Nephron progenitor cell (in vitro differentiated cells): ENCODE data around the gene COX6A2.

ENCODE experiments used
- DNase-seq: peaks from one replicate; pipeline ENCODE4 v3.0.0; 2021
- H3K27ac Mint-ChIP-seq: 2 replicates; pipeline ENCODE4 v1.8.0; 2021; ENCODE audit warnings: mild to moderate bottlenecking, moderate library complexity, mixed read lengths
- H3K27me3 Mint-ChIP-seq: 2 replicates; pipeline ENCODE4 v1.8.0; 2021; ENCODE audit warnings: mild to moderate bottlenecking, low read depth, mixed read lengths; ENCODE audit not compliant: poor library complexity
- H3K36me3 Mint-ChIP-seq: 2 replicates; pipeline ENCODE4 v1.8.0; 2021; ENCODE audit warnings: low read depth, mixed read lengths
- H3K4me1 Mint-ChIP-seq: 2 replicates; pipeline ENCODE4 v1.8.0; 2021; ENCODE audit warnings: mixed read lengths
- H3K4me3 Mint-ChIP-seq: 2 replicates; pipeline ENCODE4 v1.8.0; 2021; ENCODE audit warnings: mild to moderate bottlenecking, moderate library complexity, mixed read lengths
- H3K9me3 Mint-ChIP-seq: 2 replicates; pipeline ENCODE4 v1.8.0; 2021; ENCODE audit warnings: mild to moderate bottlenecking, moderate library complexity, mixed read lengths
- TF ChIP-seq, protein P1 (sequence below): fragments of 200-600 bp; sonication (generic); IDR thresholded peaks from 2 replicates; pipeline ENCODE4 v1.5.0; 2021; ENCODE audit warnings: antibody characterized with exemption

COX6A2 gene

GRCh38 chr16:31429796-31430195, 1.6 kb upstream of the COX6A2 start:
- no peak overlapping the region for H3K4me3 Mint-ChIP-seq
- no peak overlapping the region for H3K27ac Mint-ChIP-seq
- H3K9me3 Mint-ChIP-seq: no peaks in the 10 kb centered on the region
- DNase-seq: no peak
- TF ChIP-seq, protein P1, sequence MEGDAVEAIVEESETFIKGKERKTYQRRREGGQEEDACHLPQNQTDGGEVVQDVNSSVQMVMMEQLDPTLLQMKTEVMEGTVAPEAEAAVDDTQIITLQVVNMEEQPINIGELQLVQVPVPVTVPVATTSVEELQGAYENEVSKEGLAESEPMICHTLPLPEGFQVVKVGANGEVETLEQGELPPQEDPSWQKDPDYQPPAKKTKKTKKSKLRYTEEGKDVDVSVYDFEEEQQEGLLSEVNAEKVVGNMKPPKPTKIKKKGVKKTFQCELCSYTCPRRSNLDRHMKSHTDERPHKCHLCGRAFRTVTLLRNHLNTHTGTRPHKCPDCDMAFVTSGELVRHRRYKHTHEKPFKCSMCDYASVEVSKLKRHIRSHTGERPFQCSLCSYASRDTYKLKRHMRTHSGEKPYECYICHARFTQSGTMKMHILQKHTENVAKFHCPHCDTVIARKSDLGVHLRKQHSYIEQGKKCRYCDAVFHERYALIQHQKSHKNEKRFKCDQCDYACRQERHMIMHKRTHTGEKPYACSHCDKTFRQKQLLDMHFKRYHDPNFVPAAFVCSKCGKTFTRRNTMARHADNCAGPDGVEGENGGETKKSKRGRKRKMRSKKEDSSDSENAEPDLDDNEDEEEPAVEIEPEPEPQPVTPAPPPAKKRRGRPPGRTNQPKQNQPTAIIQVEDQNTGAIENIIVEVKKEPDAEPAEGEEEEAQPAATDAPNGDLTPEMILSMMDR: no peak
- no peaks in the 10 kb centered on the region for H3K36me3 Mint-ChIP-seq
- H3K4me1 Mint-ChIP-seq: peaks cover 11% of the 10 kb centered on the region
- peaks cover 34% of the 10 kb centered on the region for H3K27me3 Mint-ChIP-seq

DNA sequence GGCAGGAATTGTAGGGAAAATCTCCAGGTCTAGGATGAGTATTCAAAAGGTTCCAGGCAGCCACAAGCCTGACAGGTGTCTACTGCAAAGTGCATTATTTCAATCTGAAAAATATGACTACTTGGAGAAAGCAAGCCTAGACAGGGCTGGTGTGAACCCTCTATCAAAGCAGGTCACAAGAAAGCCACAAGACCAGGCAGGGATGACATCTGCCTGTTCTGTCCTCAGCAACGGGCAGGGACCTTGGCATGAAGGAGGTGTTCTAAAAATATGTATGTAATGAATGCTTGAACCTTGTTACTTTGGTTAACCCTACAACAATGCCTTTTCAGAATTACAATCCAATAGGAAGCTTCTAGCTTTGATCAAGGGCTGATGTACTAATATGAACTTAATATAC, 1.2 kb upstream of the COX6A2 start:
- no peak overlapping the region for H3K27ac Mint-ChIP-seq

GRCh38 chr16:31428638-31429247, 583 bp upstream of the COX6A2 start:
- no peaks in the 10 kb centered on the region for H3K36me3 Mint-ChIP-seq
- H3K27me3 Mint-ChIP-seq: peaks cover 38% of the 10 kb centered on the region
- no peaks in the 10 kb centered on the region for H3K9me3 Mint-ChIP-seq
- no peak overlapping the region for H3K4me3 Mint-ChIP-seq
- DNase-seq: no peak
- TF ChIP-seq, protein P1: no peak
- no peak overlapping the region for H3K27ac Mint-ChIP-seq
- peaks cover 7% of the 10 kb centered on the region for H3K4me1 Mint-ChIP-seq

More for the DNA sequence above, 1.2 kb upstream of the COX6A2 start:
- Mint-ChIP-seq H3K4me1 (peaks cover 11% of the 10 kb centered on the region), H3K36me3 (no peaks in the 10 kb centered on the region), H3K9me3 (no peaks in the 10 kb centered on the region), H3K27me3 (peaks cover 34% of the 10 kb centered on the region), H3K4me3 (no peak overlapping the region)
- TF ChIP-seq, protein P1: no peak
- no peak for DNase-seq

- peaks cover 47% of the 10 kb centered on the region for H3K27me3 Mint-ChIP-seq
- no peaks in the 10 kb centered on the region for H3K4me1 Mint-ChIP-seq
- H3K27ac Mint-ChIP-seq: no peak overlapping the region
- no peaks in the 10 kb centered on the region for H3K36me3 Mint-ChIP-seq
- TF ChIP-seq, protein P1: no peak
- no peak overlapping the region for H3K4me3 Mint-ChIP-seq
- no peak for DNase-seq
- no peaks in the 10 kb centered on the region for H3K9me3 Mint-ChIP-seq
Observed at GRCh38 chr16:31427441-31428278, 500 bp downstream of the COX6A2 start.

GRCh38 chr16:31423801-31424200, 4.4 kb downstream of the COX6A2 start:
- no peak for DNase-seq
- Mint-ChIP-seq H3K4me1 (no peaks in the 10 kb centered on the region), H3K9me3 (no peaks in the 10 kb centered on the region), H3K4me3 (no peak overlapping the region), H3K27me3 (peaks cover 52% of the 10 kb centered on the region), H3K36me3 (no peaks in the 10 kb centered on the region), H3K27ac (no peak overlapping the region)
- TF ChIP-seq, protein P1: no peak

- DNase-seq: no peak
- Mint-ChIP-seq H3K4me1 (no peaks in the 10 kb centered on the region), H3K36me3 (no peaks in the 10 kb centered on the region), H3K27ac (no peak overlapping the region), H3K9me3 (peaks cover 3% of the 10 kb centered on the region), H3K27me3 (peaks cover 49% of the 10 kb centered on the region), H3K4me3 (no peak overlapping the region)
- TF ChIP-seq, protein P1: no peak
Observed at GRCh38 chr16:31423241-31423640, 4.9 kb downstream of the COX6A2 start.
